Measurements from ENCODE around the gene CDH23.
A peak's percentile ranks its signal among the peaks of the same experiment; 100 is the strongest.

Gene CDH23

GRCh38 chr10:71745664-71746250, 349.0 kb downstream of the CDH23 start:
- Histone ChIP-seq H3K36me3 (ENCODE audit: insufficient read depth, low read length) (no peaks in the 10 kb centered on the region), H3K27me3 (ENCODE audit: insufficient read depth, low read length, poor library complexity, severe bottlenecking) (no peaks in the 10 kb centered on the region), H3K9me2 (replicated peaks; ENCODE audit: low read depth, low read length) (no peaks in the 10 kb centered on the region), H3K9me3 (ENCODE audit: insufficient read depth, low read depth, low read length) (no peaks in the 10 kb centered on the region), H3K79me2 (ENCODE audit: insufficient read depth, low read length) (no peaks in the 10 kb centered on the region), H2AFZ (ENCODE audit: low read length) (no peak overlapping the region), H3F3A (ENCODE audit: low read depth) (peaks cover 9% of the 10 kb centered on the region), H3K9ac (ENCODE audit: low read depth, low read length, poor library complexity, severe bottlenecking) (peak overlapping the region; percentile 75), H3K4me2 (ENCODE audit: low read depth, low read length, poor library complexity, severe bottlenecking) (peak overlapping the region; percentile 68), H3K4me3 (ENCODE audit: low read length, poor library complexity, severe bottlenecking) (no peak overlapping the region), H4K20me1 (ENCODE audit: insufficient read depth, low read length, poor library complexity, severe bottlenecking) (no peaks in the 10 kb centered on the region), H3K4me1 (ENCODE audit: insufficient read depth, low read length, poor library complexity, severe bottlenecking) (peaks cover 82% of the 10 kb centered on the region)
- TF ChIP-seq EZH2phosphoT487 (IDR thresholded peaks at IDR 0.05; ENCODE audit: borderline replicate concordance) (no peak), CTCF (conservative IDR thresholded peaks at IDR 0.05; ENCODE audit: low read length) (no peak)

GRCh38 chr10:71746344-71747037, 349.8 kb downstream of the CDH23 start:
- Histone ChIP-seq H3F3A (ENCODE audit: low read depth) (peaks cover 9% of the 10 kb centered on the region), H3K4me2 (ENCODE audit: low read depth, low read length, poor library complexity, severe bottlenecking) (peak overlapping the region; percentile 68), H4K20me1 (ENCODE audit: insufficient read depth, low read length, poor library complexity, severe bottlenecking) (no peaks in the 10 kb centered on the region), H3K9ac (ENCODE audit: low read depth, low read length, poor library complexity, severe bottlenecking) (peak overlapping the region; percentile 75), H3K79me2 (ENCODE audit: insufficient read depth, low read length) (no peaks in the 10 kb centered on the region), H3K4me1 (ENCODE audit: insufficient read depth, low read length, poor library complexity, severe bottlenecking) (peaks cover 80% of the 10 kb centered on the region), H3K4me3 (ENCODE audit: low read length, poor library complexity, severe bottlenecking) (peak overlapping the region; percentile 23), H3K9me2 (replicated peaks; ENCODE audit: low read depth, low read length) (no peaks in the 10 kb centered on the region), H3K27me3 (ENCODE audit: insufficient read depth, low read length, poor library complexity, severe bottlenecking) (no peaks in the 10 kb centered on the region), H2AFZ (ENCODE audit: low read length) (no peak overlapping the region), H3K9me3 (ENCODE audit: insufficient read depth, low read depth, low read length) (no peaks in the 10 kb centered on the region), H3K36me3 (ENCODE audit: insufficient read depth, low read length) (no peaks in the 10 kb centered on the region)
- TF ChIP-seq CTCF (conservative IDR thresholded peaks at IDR 0.05; ENCODE audit: low read length): peak; percentile 59
- no peak for TF ChIP-seq EZH2phosphoT487 (IDR thresholded peaks at IDR 0.05; ENCODE audit: borderline replicate concordance)

GRCh38 chr10:71747039-71747531, 350.4 kb downstream of the CDH23 start:
- H3F3A ChIP-seq (ENCODE audit: low read depth): peaks cover 9% of the 10 kb centered on the region
- no peaks in the 10 kb centered on the region for H3K79me2 ChIP-seq (ENCODE audit: insufficient read depth, low read length)
- peak overlapping the region; percentile 75 for H3K9ac ChIP-seq (ENCODE audit: low read depth, low read length, poor library complexity, severe bottlenecking)
- no peak overlapping the region for H3K4me3 ChIP-seq (ENCODE audit: low read length, poor library complexity, severe bottlenecking)
- no peaks in the 10 kb centered on the region for H3K36me3 ChIP-seq (ENCODE audit: insufficient read depth, low read length)
- H3K9me3 ChIP-seq (ENCODE audit: insufficient read depth, low read depth, low read length): no peaks in the 10 kb centered on the region
- H3K9me2 ChIP-seq (replicated peaks; ENCODE audit: low read depth, low read length): no peaks in the 10 kb centered on the region
- no peaks in the 10 kb centered on the region for H4K20me1 ChIP-seq (ENCODE audit: insufficient read depth, low read length, poor library complexity, severe bottlenecking)
- no peak overlapping the region for H2AFZ ChIP-seq (ENCODE audit: low read length)
- peak overlapping the region; percentile 68 for H3K4me2 ChIP-seq (ENCODE audit: low read depth, low read length, poor library complexity, severe bottlenecking)
- H3K4me1 ChIP-seq (ENCODE audit: insufficient read depth, low read length, poor library complexity, severe bottlenecking): peaks cover 80% of the 10 kb centered on the region
- H3K27me3 ChIP-seq (ENCODE audit: insufficient read depth, low read length, poor library complexity, severe bottlenecking): no peaks in the 10 kb centered on the region
- TF ChIP-seq CTCF (conservative IDR thresholded peaks at IDR 0.05; ENCODE audit: low read length): no peak; the same call in 1 of the 2 replicates
- no peak for TF ChIP-seq EZH2phosphoT487 (IDR thresholded peaks at IDR 0.05; ENCODE audit: borderline replicate concordance)

Data from Loucy (cell line).